Parietal lobe (tissue), 2 donors: Measurements from ENCODE around the gene PTBP3. TPM values are rescaled to one million over a fixed set of nuclear protein-coding genes. Genes with fewer than 3 reads are reported as not detected.

ENCODE experiments used
- small RNA-seq: library from RNA; depleted of rRNA; stranded (forward); fragments of <200 nt; gene quantifications from one replicate; pipeline ENCODE3, GENCODE V24; 2014; ENCODE audit warnings: low replicate concordance
- total RNA-seq: library from RNA; depleted of rRNA; stranded (reverse); fragments of >200 nt; gene quantifications from one replicate; pipeline ENCODE4 v1.2.3, GENCODE V29; 2014

The PTBP3 gene, protein sequence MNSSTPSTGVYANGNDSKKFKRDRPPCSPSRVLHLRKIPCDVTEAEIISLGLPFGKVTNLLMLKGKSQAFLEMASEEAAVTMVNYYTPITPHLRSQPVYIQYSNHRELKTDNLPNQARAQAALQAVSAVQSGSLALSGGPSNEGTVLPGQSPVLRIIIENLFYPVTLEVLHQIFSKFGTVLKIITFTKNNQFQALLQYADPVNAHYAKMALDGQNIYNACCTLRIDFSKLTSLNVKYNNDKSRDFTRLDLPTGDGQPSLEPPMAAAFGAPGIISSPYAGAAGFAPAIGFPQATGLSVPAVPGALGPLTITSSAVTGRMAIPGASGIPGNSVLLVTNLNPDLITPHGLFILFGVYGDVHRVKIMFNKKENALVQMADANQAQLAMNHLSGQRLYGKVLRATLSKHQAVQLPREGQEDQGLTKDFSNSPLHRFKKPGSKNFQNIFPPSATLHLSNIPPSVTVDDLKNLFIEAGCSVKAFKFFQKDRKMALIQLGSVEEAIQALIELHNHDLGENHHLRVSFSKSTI
- total RNA-seq = 51.3 TPM

DNA sequence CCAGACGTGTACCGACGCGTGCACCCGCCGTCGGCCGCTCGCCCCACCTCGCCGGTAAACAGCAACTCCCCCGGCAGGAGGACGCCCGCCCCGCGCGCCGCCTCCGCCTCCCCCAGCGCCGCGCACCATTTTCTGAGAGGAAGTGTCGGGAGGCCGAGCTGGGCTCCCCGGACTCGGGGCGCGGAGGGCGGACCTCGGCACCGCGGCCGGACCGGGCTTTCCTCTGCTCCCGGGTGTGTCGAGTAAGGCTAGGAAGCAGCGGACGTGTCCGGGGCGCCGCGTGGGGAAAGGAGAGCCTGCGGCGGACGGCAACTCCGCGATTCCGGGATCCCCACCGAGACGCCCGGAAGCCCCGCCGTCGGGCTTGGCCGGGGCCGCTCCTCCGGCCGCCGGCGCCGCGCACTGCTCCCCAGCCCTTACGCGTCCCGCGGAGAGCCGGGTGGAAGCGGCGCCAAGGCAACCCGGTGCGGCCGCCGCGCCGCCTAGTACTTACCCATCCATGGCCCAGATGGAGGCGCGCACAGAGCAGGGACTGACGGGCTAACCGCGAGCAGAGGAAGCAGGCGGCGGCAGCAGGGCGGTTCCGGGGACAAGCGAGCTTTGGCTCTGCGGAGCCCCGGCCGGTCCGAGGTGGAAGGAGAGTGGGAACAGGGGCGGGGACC is at the start of gene PTBP3:
Gene PTBP3 (minus strand): TSS at position 643 of the 662 bp plus-strand sequence. CDS start 35,754 bp downstream, outside the sequence.

DNA sequence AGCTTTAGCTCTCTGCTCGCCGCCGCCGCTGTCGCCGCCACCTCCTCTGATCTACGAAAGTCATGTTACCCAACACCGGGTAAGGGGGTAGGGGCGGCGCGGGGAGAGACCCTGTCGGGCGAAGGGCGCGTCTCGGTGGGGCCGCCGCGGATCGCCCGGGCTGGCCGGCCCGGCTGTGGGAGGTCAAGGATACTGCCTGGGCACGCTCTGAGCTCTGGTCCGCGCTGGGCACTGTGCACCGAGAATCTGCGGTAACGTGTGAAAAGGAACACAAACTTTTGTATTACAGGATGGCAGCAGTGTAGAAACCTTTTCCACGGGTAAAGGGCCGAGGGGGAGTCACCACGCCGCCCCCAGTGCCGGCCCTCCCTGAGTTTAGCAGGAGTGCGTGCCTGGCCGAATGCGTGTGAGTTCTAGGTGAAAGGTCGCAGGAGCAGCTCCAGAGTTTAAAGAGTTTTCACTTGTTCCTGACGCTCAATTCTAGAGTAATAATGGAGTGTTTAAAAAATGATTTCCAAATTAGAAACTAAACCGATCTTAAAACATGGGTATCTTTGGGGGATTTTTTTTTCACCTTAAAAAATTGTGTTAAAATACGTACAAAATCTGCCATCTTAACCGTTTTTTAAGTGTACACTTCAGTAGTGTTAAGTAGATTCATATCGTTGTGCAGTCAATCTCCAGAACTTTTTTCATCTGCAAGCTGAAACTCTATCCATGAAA is 46.8 kb upstream of the PTBP3 start, which contains the start of gene HSDL2:
Gene HSDL2 (plus strand): TSS at position 7 of the 723 bp plus-strand sequence. CDS start 56 bp downstream, at position 63.

DNA sequence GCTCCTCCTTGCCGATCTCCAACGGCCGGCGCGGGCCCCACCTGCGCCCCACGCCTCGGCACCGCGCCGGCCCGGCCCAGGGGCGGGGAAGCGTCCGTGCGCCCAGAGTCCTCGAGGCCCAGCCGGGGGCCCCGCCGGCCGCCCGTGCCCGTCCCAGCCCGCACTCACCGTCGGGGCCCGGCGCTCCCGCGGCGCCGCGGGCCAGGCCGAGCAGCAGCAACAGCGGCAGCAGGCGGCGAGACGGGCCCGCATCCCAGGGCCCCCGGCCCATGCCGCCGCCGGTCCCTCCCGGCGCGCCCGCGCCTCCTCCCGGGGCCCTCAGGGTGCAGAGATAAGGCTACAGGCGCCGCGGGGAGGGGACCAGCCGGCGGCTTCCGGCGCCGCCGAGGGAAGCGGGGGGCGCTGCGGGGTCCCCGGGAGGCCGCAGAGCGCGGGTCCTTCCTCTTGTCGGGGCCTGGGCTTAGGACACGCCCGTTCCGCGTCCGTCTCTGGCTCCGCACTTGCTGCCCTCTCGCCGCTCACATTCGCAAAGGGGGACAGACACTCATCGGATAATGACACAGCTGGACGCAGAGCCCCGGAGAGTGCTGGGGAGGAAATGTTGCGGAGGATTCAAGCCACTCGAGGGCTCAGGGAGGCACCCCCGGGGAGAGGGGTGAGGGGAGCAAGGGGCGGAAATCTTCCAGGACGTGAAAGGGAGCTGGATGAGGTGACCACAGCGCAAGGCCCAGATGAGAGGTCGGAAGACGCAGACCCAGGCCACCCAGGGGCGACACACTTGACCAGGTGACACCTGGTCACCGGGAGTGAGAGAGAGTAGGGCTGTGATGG is 158.2 kb downstream of the PTBP3 start, which contains the start of gene SUSD1:
Gene SUSD1 (minus strand): TSS at position 333 of the 831 bp plus-strand sequence. CDS start 62 bp downstream, at position 271.

Small RNA genes lying within 50 kb of the gene (small RNA-seq; reads per million reads assigned to genes)
- gene RF00019 (not detected), gene RN7SL430P (not detected), gene RN7SL57P (not detected), gene RNA5SP295 (not detected)

Other genes with a start within 250 kb of the PTBP3 start
- gene SUSD1, start 158.3 kb downstream of the PTBP3 start, total RNA-seq = 77.0 TPM
- gene HSDL2, start 46.5 kb upstream of the PTBP3 start, total RNA-seq = 11.6 TPM
- 31.6 TPM for gene KIAA1958, start 153.2 kb upstream of the PTBP3 start, total RNA-seq